Activated CD8-positive, alpha-beta T cell treated with anti-CD3 and anti-CD28 coated beads for 36 hours (primary cell): ENCODE results near the gene APPBP2. TPM values are rescaled to one million over a fixed set of nuclear protein-coding genes. Genes with fewer than 3 reads are reported as not detected.
A peak's percentile ranks its signal among the peaks of the same experiment; 100 is the strongest.

Experiments
- ATAC-seq: fragments of 200-7000 bp; cut with Tn5 transposase; one replicate; pipeline ENCODE4 v1.10.0; 2021; ENCODE audit warnings: mild to moderate bottlenecking, moderate library complexity
- CTCF ChIA-PET: fragments of 350-600 bp; sonication (Branson Sonifier 250); formaldehyde crosslinking; loops from one replicate; lab custom pipeline; 2021; ENCODE audit warnings: antibody characterized with exemption; lab: Charles Lee
- POLR2A ChIA-PET: fragments of 350-600 bp; sonication (Branson Sonifier 250); formaldehyde crosslinking; loops from one replicate; lab custom pipeline; 2021; ENCODE audit warnings: antibody characterized with exemption; lab: Charles Lee
- DNase-seq: peaks from one replicate; pipeline ENCODE4 v3.0.0-alpha.2; 2020
- H3K27ac Mint-ChIP-seq: one replicate; pipeline ENCODE4 v1.8.0; 2021; ENCODE audit warnings: mild to moderate bottlenecking, mixed read lengths
- H3K27me3 Mint-ChIP-seq: one replicate; pipeline ENCODE4 v1.8.0; 2021; ENCODE audit warnings: mixed read lengths
- H3K36me3 Mint-ChIP-seq: one replicate; pipeline ENCODE4 v1.8.0; 2021; ENCODE audit warnings: low read depth, mixed read lengths
- H3K4me1 Mint-ChIP-seq: one replicate; pipeline ENCODE4 v1.8.0; 2021; ENCODE audit warnings: low read depth, mixed read lengths
- H3K4me3 Mint-ChIP-seq: one replicate; pipeline ENCODE4 v1.8.0; 2021; ENCODE audit warnings: mild to moderate bottlenecking, moderate library complexity, mixed read lengths
- H3K9me3 Mint-ChIP-seq: one replicate; pipeline ENCODE4 v1.8.0; 2021; ENCODE audit warnings: mixed read lengths
- intact Hi-C: fragments of 100-400 bp; cut with micrococcal nuclease; formaldehyde crosslinking; loops from one replicate; pipeline ENCODE4 v1.10.0; 2022
- total RNA-seq, 2 experiments: library from RNA; stranded (reverse); gene quantifications; one replicate each; pipeline ENCODE4 v1.2.3, GENCODE V29; 2021
- TF ChIP-seq, protein P1 (sequence below): fragments of 200-600 bp; IDR thresholded peaks from one replicate; pipeline ENCODE4 v1.8.0; 2022; ENCODE audit warnings: antibody characterized with exemption, mild to moderate bottlenecking

APPBP2 gene
- total RNA-seq, 2 experiments from 2014 or later: 22.5 to 22.8 TPM

GRCh38 chr17:60527701-60528100 lies 1.7 kb upstream of the APPBP2 start:
- DNase-seq (no peak), ATAC-seq (no peak)
- CTCF ChIA-PET: no interaction called here
- Mint-ChIP-seq H3K9me3 (no peaks in the 10 kb centered on the region), H3K36me3 (peaks cover 5% of the 10 kb centered on the region), H3K4me1 (peaks cover 19% of the 10 kb centered on the region), H3K27me3 (no peaks in the 10 kb centered on the region), H3K4me3 (peak overlapping the region; percentile 14), H3K27ac (no peak overlapping the region)
- intact Hi-C loops: no loop called here
- TF ChIP-seq, protein P1, sequence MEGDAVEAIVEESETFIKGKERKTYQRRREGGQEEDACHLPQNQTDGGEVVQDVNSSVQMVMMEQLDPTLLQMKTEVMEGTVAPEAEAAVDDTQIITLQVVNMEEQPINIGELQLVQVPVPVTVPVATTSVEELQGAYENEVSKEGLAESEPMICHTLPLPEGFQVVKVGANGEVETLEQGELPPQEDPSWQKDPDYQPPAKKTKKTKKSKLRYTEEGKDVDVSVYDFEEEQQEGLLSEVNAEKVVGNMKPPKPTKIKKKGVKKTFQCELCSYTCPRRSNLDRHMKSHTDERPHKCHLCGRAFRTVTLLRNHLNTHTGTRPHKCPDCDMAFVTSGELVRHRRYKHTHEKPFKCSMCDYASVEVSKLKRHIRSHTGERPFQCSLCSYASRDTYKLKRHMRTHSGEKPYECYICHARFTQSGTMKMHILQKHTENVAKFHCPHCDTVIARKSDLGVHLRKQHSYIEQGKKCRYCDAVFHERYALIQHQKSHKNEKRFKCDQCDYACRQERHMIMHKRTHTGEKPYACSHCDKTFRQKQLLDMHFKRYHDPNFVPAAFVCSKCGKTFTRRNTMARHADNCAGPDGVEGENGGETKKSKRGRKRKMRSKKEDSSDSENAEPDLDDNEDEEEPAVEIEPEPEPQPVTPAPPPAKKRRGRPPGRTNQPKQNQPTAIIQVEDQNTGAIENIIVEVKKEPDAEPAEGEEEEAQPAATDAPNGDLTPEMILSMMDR: no peak
- POLR2A ChIA-PET: no interaction called here

DNA sequence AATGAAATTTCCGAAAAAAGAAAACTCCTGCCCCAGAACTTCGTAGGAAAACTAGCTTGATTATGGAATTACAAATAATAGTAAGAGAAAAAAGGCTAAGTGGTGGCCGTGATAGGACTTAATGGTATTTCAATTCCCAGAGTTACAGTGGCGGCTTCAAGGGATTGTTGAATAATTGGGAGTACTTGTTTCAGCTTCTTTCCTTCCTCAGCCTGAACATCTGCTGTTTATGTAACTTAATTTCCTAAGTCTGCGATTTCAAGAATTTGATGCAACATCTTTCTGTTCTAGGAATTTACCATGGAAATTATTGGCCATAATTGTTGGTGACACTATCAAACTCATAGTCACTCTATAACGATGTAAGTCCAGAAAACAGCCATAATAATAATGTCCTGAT lies 684 bp upstream of the APPBP2 start:
- H3K36me3 Mint-ChIP-seq: peaks cover 5% of the 10 kb centered on the region
- CTCF ChIA-PET: interaction anchor here (1.0 kb wide), 1 partner anchor 113 kb away, joined by 4 read pairs; no protein-coding TSS in a partner anchor
- H3K4me1 Mint-ChIP-seq: peaks cover 25% of the 10 kb centered on the region
- DNase-seq (no peak), ATAC-seq (no peak)
- intact Hi-C loops: no loop called here
- no peaks in the 10 kb centered on the region for H3K9me3 Mint-ChIP-seq
- H3K27ac Mint-ChIP-seq: peak overlapping the region; percentile 98
- H3K27me3 Mint-ChIP-seq: no peaks in the 10 kb centered on the region
- TF ChIP-seq, protein P1: no peak
- peak overlapping the region; percentile 99 for H3K4me3 Mint-ChIP-seq
- POLR2A ChIA-PET: interaction anchor here (0.6 to 1.1 kb wide), 3 partner anchors 73 to 560 kb away, joined by 3 to 8 read pairs (median 3); partner anchors contain the start of gene PPM1D

DNA sequence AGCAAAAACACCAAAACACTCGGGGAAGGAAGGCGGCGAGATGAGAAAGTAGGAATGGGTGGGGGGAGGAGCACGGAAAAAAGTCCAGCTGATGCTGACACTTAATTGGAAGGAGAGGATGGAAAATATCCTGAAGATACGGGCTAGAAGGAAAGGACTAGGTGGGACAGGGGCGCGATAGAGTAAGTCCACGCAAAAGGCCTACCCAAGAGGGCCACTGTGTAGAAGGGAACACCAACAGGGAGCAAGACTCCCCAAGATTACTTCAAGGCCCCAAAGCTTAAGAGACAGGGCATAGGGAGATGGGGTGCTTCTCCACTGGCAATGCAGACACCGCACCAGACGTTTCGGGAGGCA lies 736 bp downstream of the APPBP2 start:
- Mint-ChIP-seq H3K36me3 (peaks cover 10% of the 10 kb centered on the region), H3K4me3 (peak overlapping the region; percentile 99), H3K27ac (peak overlapping the region; percentile 98), H3K27me3 (no peaks in the 10 kb centered on the region), H3K9me3 (no peaks in the 10 kb centered on the region), H3K4me1 (peaks cover 30% of the 10 kb centered on the region)
- intact Hi-C loops: no loop called here
- no peak for DNase-seq
- ATAC-seq: no peak
- CTCF ChIA-PET: interaction anchor here (0.7 kb wide), 1 partner anchor 69 kb away, joined by 3 read pairs; no protein-coding TSS in a partner anchor
- TF ChIP-seq, protein P1: no peak
- POLR2A ChIA-PET: interaction anchor here (0.7 to 1.0 kb wide), 3 partner anchors 74 to 114 kb away, joined by 3 read pairs; partner anchors contain the start of gene PPM1D

GRCh38 chr17:60524463-60525327 lies 1.3 kb downstream of the APPBP2 start:
- DNase-seq: no peak
- peaks cover 30% of the 10 kb centered on the region for H3K4me1 Mint-ChIP-seq
- peak overlapping the region; percentile 98 for H3K27ac Mint-ChIP-seq
- POLR2A ChIA-PET: interaction anchor here (0.6 to 1.4 kb wide), 5 partner anchors 11 to 1312 kb away, joined by 3 to 5 read pairs (median 3); partner anchors contain the start of gene PPM1D
- no peak for ATAC-seq
- peak overlapping the region; percentile 99 for H3K4me3 Mint-ChIP-seq
- CTCF ChIA-PET: interaction anchor here (0.7 to 1.6 kb wide), 2 partner anchors 45 to 70 kb away, joined by 3 to 6 read pairs; no protein-coding TSS in a partner anchor
- H3K27me3 Mint-ChIP-seq: no peaks in the 10 kb centered on the region
- TF ChIP-seq, protein P1: no peak
- peaks cover 10% of the 10 kb centered on the region for H3K36me3 Mint-ChIP-seq
- intact Hi-C loops: no loop called here
- no peaks in the 10 kb centered on the region for H3K9me3 Mint-ChIP-seq

GRCh38 chr17:60523822-60524221 lies 2.2 kb downstream of the APPBP2 start:
- TF ChIP-seq, protein P1: no peak
- Mint-ChIP-seq H3K36me3 (peaks cover 10% of the 10 kb centered on the region), H3K9me3 (no peaks in the 10 kb centered on the region), H3K27me3 (no peaks in the 10 kb centered on the region), H3K4me1 (peaks cover 31% of the 10 kb centered on the region), H3K27ac (no peak overlapping the region), H3K4me3 (peak overlapping the region; percentile 99)
- ATAC-seq (no peak), DNase-seq (no peak)
- POLR2A ChIA-PET: interaction anchor here (1.2 to 1.4 kb wide), 2 partner anchors 12 to 75 kb away, joined by 3 read pairs; no protein-coding TSS in a partner anchor
- intact Hi-C loops: no loop called here
- CTCF ChIA-PET: interaction anchor here (1.3 to 1.6 kb wide), 2 partner anchors 46 to 114 kb away, joined by 4 to 6 read pairs; no protein-coding TSS in a partner anchor
